ENCODE data around the gene CDK11B.

Gene CDK11B

GRCh38 chr1:1600861-1601563 is 57.8 kb downstream of the CDK11B start:
- Histone ChIP-seq H3K27me3 (ENCODE audit: insufficient read depth, low read depth, severe bottlenecking) (no peaks in the 10 kb centered on the region), H3K4me3 (ENCODE audit: low read depth, low read length) (peak overlapping the region; percentile 76), H3K27ac (no peak overlapping the region), H3K9me3 (ENCODE audit: severe bottlenecking) (no peaks in the 10 kb centered on the region), H3K36me3 (no peaks in the 10 kb centered on the region)
- DNase-seq, result peak; percentile 9
- TF ChIP-seq CTCF (IDR thresholded peaks at IDR 0.05; ENCODE audit: low read depth, low read length), result no peak

GRCh38 chr1:1599935-1600860 is 58.6 kb downstream of the CDK11B start, which contains the start of gene FNDC10:
Gene FNDC10, minus strand, starts transcription at chr1:1600135. Its CDS starts 120 bp downstream, at chr1:1600015.
- DNase-seq, result peak; percentile 18
- no peaks in the 10 kb centered on the region for H3K27me3 ChIP-seq (ENCODE audit: insufficient read depth, low read depth, severe bottlenecking)

GRCh38 chr1:1599030-1599934 is 59.5 kb downstream of the CDK11B start:
- DNase-seq, result peak; percentile 22
- Histone ChIP-seq H3K4me3 (ENCODE audit: low read depth, low read length) (no peak overlapping the region; the same call in 1 of the 2 replicates), H3K36me3 (no peaks in the 10 kb centered on the region), H3K9me3 (ENCODE audit: severe bottlenecking) (no peaks in the 10 kb centered on the region), H3K27ac (no peak overlapping the region), H3K27me3 (ENCODE audit: insufficient read depth, low read depth, severe bottlenecking) (no peaks in the 10 kb centered on the region)
- TF ChIP-seq CTCF (IDR thresholded peaks at IDR 0.05; ENCODE audit: low read depth, low read length), result peak; percentile 7; the same call in 1 of the 2 replicates

More at GRCh38 chr1:1599935-1600860, 58.6 kb downstream of the CDK11B start, which contains the start of gene FNDC10:
- peak within 1 kb of the TSS; percentile 76 for H3K4me3 ChIP-seq (ENCODE audit: low read depth, low read length)
- H3K36me3 ChIP-seq, result no peaks in the 10 kb centered on the region
- H3K9me3 ChIP-seq (ENCODE audit: severe bottlenecking), result no peaks in the 10 kb centered on the region
- no peak within 1 kb of the TSS for H3K27ac ChIP-seq
- TF ChIP-seq CTCF (IDR thresholded peaks at IDR 0.05; ENCODE audit: low read depth, low read length), result no peak

GRCh38 chr1:1598720-1599029 is 60.1 kb downstream of the CDK11B start:
- no peak for DNase-seq
- no peak for TF ChIP-seq CTCF (IDR thresholded peaks at IDR 0.05; ENCODE audit: low read depth, low read length)
- H3K9me3 ChIP-seq (ENCODE audit: severe bottlenecking), result no peaks in the 10 kb centered on the region
- no peaks in the 10 kb centered on the region for H3K27me3 ChIP-seq (ENCODE audit: insufficient read depth, low read depth, severe bottlenecking)
- no peak overlapping the region for H3K27ac ChIP-seq
- H3K4me3 ChIP-seq (ENCODE audit: low read depth, low read length), result no peak overlapping the region
- no peaks in the 10 kb centered on the region for H3K36me3 ChIP-seq

- no peak overlapping the region for H3K4me3 ChIP-seq (ENCODE audit: low read depth, low read length)
- no peaks in the 10 kb centered on the region for H3K27me3 ChIP-seq (ENCODE audit: insufficient read depth, low read depth, severe bottlenecking)
- no peaks in the 10 kb centered on the region for H3K9me3 ChIP-seq (ENCODE audit: severe bottlenecking)
- no peak for TF ChIP-seq CTCF (IDR thresholded peaks at IDR 0.05; ENCODE audit: low read depth, low read length)
- H3K27ac ChIP-seq, result peak overlapping the region; percentile 53
- DNase-seq, result no peak
- H3K36me3 ChIP-seq, result no peaks in the 10 kb centered on the region
These were observed 60.6 kb downstream of the CDK11B start for GRCh38 chr1:1598051-1598719.
